GM12878 (cell line): ENCODE data around the gene KIAA2012. TPM values are rescaled to one million over a fixed set of nuclear protein-coding genes. Genes with fewer than 3 reads are reported as not detected.

Source experiments
- ATAC-seq: fragments of 200-7000 bp; cut with Tn5 transposase; 3 replicates; pipeline ENCODE4 v1.9.1; 2020; ENCODE audit warnings: mild to moderate bottlenecking, moderate library complexity
- Bru-seq: library from RNA; stranded (reverse); fragments of 400-500 nt; gene quantifications from one replicate; lab custom pipeline; 2021; lab: Mats Ljungman, UMichigan
- BruChase-seq, 2 experiments: library from RNA; stranded (reverse); fragments of 400-500 nt; gene quantifications; one replicate each; lab custom pipeline; 2021; lab: Mats Ljungman, UMichigan
- BruUV-seq: library from RNA; stranded (reverse); fragments of 400-500 nt; replicated peaks from 2 replicates; lab custom pipeline; 2021; lab: Mats Ljungman, UMichigan
- CTCF ChIA-PET: fragments of 300-600 bp; sonication (Branson Sonifier 250); formaldehyde crosslinking; extraction: SDS; loops from one replicate; lab custom pipeline; 2021; ENCODE audit warnings: inconsistent platforms; lab: Yijun Ruan, JAX
- POLR2A ChIA-PET: fragments of 350-600 bp; formaldehyde crosslinking; extraction: SDS; loops from one replicate; lab custom pipeline; 2021; ENCODE audit warnings: inconsistent platforms; lab: Charles Lee
- RAD21 ChIA-PET: fragments of 300-600 bp; sonication (Branson Sonifier 250); formaldehyde crosslinking; loops from one replicate; lab custom pipeline; 2023; ENCODE audit warnings: antibody characterized with exemption; ENCODE audit not compliant: unreplicated experiment; lab: Charles Lee
- SMC1A ChIA-PET: fragments of 300-600 bp; sonication (Branson Sonifier 250); formaldehyde crosslinking; loops from one replicate; lab custom pipeline; 2023; ENCODE audit not compliant: unreplicated experiment, uncharacterized antibody; lab: Charles Lee
- DNase-seq: peaks from one replicate; pipeline ENCODE4 v3.0.0-alpha.2; 2011; ENCODE audit warnings: low read depth, low spot score
- FAIRE-seq: peaks from 3 replicates; lab custom pipeline; 2011; peaks lifted over from hg19 to GRCh38; lab: Jason Lieb, UNC
- H2AFZ ChIP-seq: 2 replicates; pipeline ENCODE4 v1.6.0; 2011; ENCODE audit warnings: low read depth, low read length, control low read depth; ENCODE audit not compliant: control insufficient read depth
- H3K27ac ChIP-seq: 2 replicates; pipeline ENCODE4 v1.5.1; 2011; ENCODE audit warnings: control low read depth; ENCODE audit not compliant: control insufficient read depth, insufficient read depth
- H3K27me3 ChIP-seq, 2 experiments: replicated peaks in 1 of 2; 2 replicates each; pipeline versions ENCODE4 v1.6.0 to v1.6.1; 2011; ENCODE audit warnings: low read length in 1 of 2; ENCODE audit not compliant: control insufficient read depth in 2 of 2, insufficient read depth in 2 of 2
- H3K36me3 ChIP-seq, 2 experiments: 2 replicates each; pipeline ENCODE4 v1.5.1; 2011; ENCODE audit warnings: low read length in 1 of 2; ENCODE audit not compliant: control insufficient read depth in 2 of 2, insufficient read depth in 2 of 2
- H3K4me1 ChIP-seq: 2 replicates; pipeline ENCODE4 v1.6.1; 2011; ENCODE audit warnings: mild to moderate bottlenecking, low read length, moderate library complexity, mixed read lengths; ENCODE audit not compliant: control insufficient read depth, insufficient read depth
- H3K4me2 ChIP-seq: 2 replicates; pipeline ENCODE4 v1.6.0; 2011; ENCODE audit warnings: control low read depth; ENCODE audit not compliant: control insufficient read depth, insufficient read depth
- H3K4me3 ChIP-seq: fragments of 200-600 bp; sonication (generic); 2 replicates; pipeline ENCODE4 v1.5.1; 2016
- H3K79me2 ChIP-seq: 2 replicates; pipeline ENCODE4 v1.6.0; 2011; ENCODE audit warnings: low read length; ENCODE audit not compliant: control insufficient read depth, insufficient read depth
- H3K9ac ChIP-seq: 2 replicates; pipeline ENCODE4 v1.8.0; 2011; ENCODE audit warnings: low read length, control low read depth, mixed read lengths; ENCODE audit not compliant: control insufficient read depth, insufficient read depth
- H3K9me3 ChIP-seq: replicated peaks from 3 replicates; pipeline ENCODE4 v1.5.1; 2011; ENCODE audit warnings: mild to moderate bottlenecking, low read length; ENCODE audit not compliant: control insufficient read depth, insufficient read depth
- H4K20me1 ChIP-seq: 2 replicates; pipeline ENCODE4 v1.6.0; 2011; ENCODE audit not compliant: control insufficient read depth, insufficient read depth
- BHLHE40 ChIP-seq, 2 experiments: fragments of 450-650 bp in 1 of 2; IDR thresholded peaks; 2 replicates each; pipeline ENCODE4 v1.6.1; 2011 to 2017; ENCODE audit warnings: low read depth in 2 of 2, borderline replicate concordance in 1 of 2, improper control_type of control experiment in 1 of 2, low read length in 1 of 2, mild to moderate bottlenecking in 1 of 2
- BMI1 ChIP-seq: fragments of 450-650 bp; IDR thresholded peaks from 2 replicates; pipeline ENCODE4 v1.6.1; 2016; ENCODE audit warnings: mild to moderate bottlenecking, moderate library complexity, borderline replicate concordance
- CEBPB ChIP-seq, 2 experiments: fragments of 150-350 bp in 1 of 2; IDR thresholded peaks; 2 replicates each; pipeline ENCODE4 v1.6.1; 2012 to 2014; ENCODE audit warnings: low read depth in 2 of 2, low read length in 2 of 2, borderline replicate concordance in 1 of 2, inconsistent platforms in 1 of 2
- SP1 ChIP-seq: IDR thresholded peaks from one replicate; pipeline ENCODE4 v1.6.1; 2011; ENCODE audit warnings: low read depth, low read length
- ZNF384 ChIP-seq: IDR thresholded peaks from 2 replicates; pipeline ENCODE4 v1.6.1; 2012; ENCODE audit warnings: low read depth, mild to moderate bottlenecking, low read length, improper control_type of control experiment, borderline replicate concordance
- WGBS: methylation state at CpG from one replicate; pipeline ENCODE4 v1.1.6; 2016; ENCODE audit warnings: low lambda C conversion rate; ENCODE audit not compliant: insufficient replicate concordance, insufficient coverage; ENCODE audit errors: missing lambda C conversion rate; 5-methylcytosine and 5-hydroxymethylcytosine counted together
- in situ Hi-C: fragments of 300-500 bp; cut with MboI; formaldehyde crosslinking; loops from 9 replicates; pipeline ENCODE4 v1.14.3; 2018; ENCODE audit warnings: mixed read lengths
- intact Hi-C: fragments of 100-400 bp; cut with micrococcal nuclease; formaldehyde crosslinking; loops from one replicate; pipeline ENCODE4 v1.14.2; 2022; ENCODE audit not compliant: unreplicated experiment
- long read RNA-seq, 2 experiments: library from polyadenylated mRNA; unstranded; transcript quantifications; one replicate each; pipeline ENCODE4 v2.0.0, GENCODE V29; 2019 to 2020
- polyA minus RNA-seq, 3 experiments: library from RNA; depleted of rRNA, polyadenylated mRNA; stranded (reverse); fragments of >200 nt; gene quantifications; 2 replicates each; pipeline ENCODE4 v1.2.3, GENCODE V29; 2011
- polyA plus RNA-seq, 11 experiments: library from polyadenylated mRNA; depleted of rRNA in 4 of 11; unstranded in 6 of 11; stranded (reverse) in 5 of 11; fragments of >200 nt; fragmentation: Nextera tagmentation in 4 of 11; fragmentation: Illumina TruSeq in 1 of 11; extraction: Ambion mirVana in 4 of 11; extraction: Trizol in 1 of 11; gene quantifications; 1 replicate in 1 of 11; 2 replicates in 10 of 11; pipeline versions ENCODE4 v1.2.1 to v1.2.3, GENCODE V29; 2011 to 2016; ENCODE audit warnings: inconsistent platforms in 2 of 11, missing spikeins in 2 of 11, low read depth in 1 of 11
- total RNA-seq, 4 experiments: library from RNA; depleted of rRNA in 3 of 4; stranded (reverse); fragments of >200 nt in 3 of 4; fragmentation: Illumina TruSeq in 1 of 4; extraction: Trizol in 1 of 4; gene quantifications; 2 replicates each; pipeline versions ENCODE4 v1.2.1 to v1.2.3, GENCODE V29; 2013 to 2021

The KIAA2012 gene
- not detected in 2 replicates for total RNA-seq (2013; cell fraction: nucleolus; rRNA removed)
- total RNA-seq (2014; rRNA removed) (not detected in 2 replicates), total RNA-seq (2014; rRNA removed; fragmentation: Illumina TruSeq; extraction: Trizol) (not detected in 2 replicates), total RNA-seq (2021) (not detected in 2 replicates), polyA plus RNA-seq (2011; rRNA removed) (0.04 TPM in 1 of 2 replicates, not detected in the other), polyA plus RNA-seq (2014; fragmentation: Illumina TruSeq; extraction: Trizol) (not detected in 2 replicates), polyA plus RNA-seq (2014; fragmentation: Nextera tagmentation; extraction: Ambion mirVana) (not detected), polyA plus RNA-seq (2014; rRNA removed) (not detected in 2 replicates), polyA plus RNA-seq (2016; fragmentation: Nextera tagmentation; extraction: Ambion mirVana) (under 1 TPM in 1 of 2 experiments, not detected in 1; 0.03 TPM), polyA minus RNA-seq (2011; rRNA and poly(A)+ RNA removed) (not detected in 2 replicates), Bru-seq, nascent RNA (percentile 16 among the genes with signal in this experiment), BruChase-seq, experiment 1, labeled RNA remaining after a 6-hour chase (percentile 15 among the genes with signal in this experiment), BruChase-seq, experiment 2, labeled RNA remaining after a 2-hour chase (percentile 11 among the genes with signal in this experiment)
- not detected for polyA plus RNA-seq (2011; ENCODE audit: low read depth)
- polyA plus RNA-seq (2011; cell fraction: cytosol; rRNA removed), result not detected in 2 replicates
- polyA plus RNA-seq (2011; cell fraction: nucleus; rRNA removed), result 0.12 TPM in 1 of 2 replicates, not detected in the other
- polyA plus RNA-seq (2012), result not detected in 2 replicates
- not detected in 2 replicates for polyA minus RNA-seq (2011; cell fraction: cytosol; rRNA and poly(A)+ RNA removed)
- not detected in 2 replicates for polyA minus RNA-seq (2011; cell fraction: nucleus; rRNA and poly(A)+ RNA removed)
- long read RNA-seq, experiment 1, result 0 reads
- long read RNA-seq, experiment 2, result 0 reads

DNA sequence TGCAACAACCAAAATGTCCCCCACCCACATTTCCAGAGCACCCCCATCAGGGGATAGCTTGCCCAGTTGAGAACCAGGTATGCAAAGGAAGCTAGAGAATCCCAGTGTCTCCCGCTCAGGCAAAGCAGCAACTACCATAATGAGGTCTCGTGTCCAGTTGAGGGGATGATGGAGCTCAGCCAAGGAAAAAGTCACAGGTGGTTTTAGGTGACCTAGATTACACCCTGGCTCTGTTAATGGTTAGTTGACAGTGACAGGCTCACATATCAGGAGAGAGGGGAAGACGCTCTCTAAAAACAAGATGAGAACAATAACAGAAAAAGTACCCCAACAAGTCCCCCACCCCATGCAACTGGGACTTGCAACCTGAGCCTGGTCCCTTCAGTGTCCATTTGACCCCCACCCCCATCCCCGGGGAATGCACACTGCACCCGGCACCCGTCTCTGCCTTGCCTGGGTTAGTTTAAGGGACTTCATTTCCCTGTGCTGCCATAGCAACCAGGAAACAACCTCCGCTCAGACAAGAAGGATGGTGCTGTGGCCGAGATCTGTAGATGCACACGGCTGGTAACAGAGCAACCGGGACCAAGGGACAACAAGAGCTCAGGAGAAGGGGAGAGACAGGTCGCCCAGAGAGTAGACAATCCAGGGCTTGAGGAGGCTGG lies at the start of gene KIAA2012:
Gene KIAA2012 (plus strand): TSS at position 519 of the 665 bp plus-strand sequence. CDS start 373 bp downstream, outside the sequence.
- in situ Hi-C loops, result no loop called here

More for the DNA sequence above, at the start of gene KIAA2012:
- Histone ChIP-seq H3K79me2 (no peaks in the 10 kb centered on the region), H2AFZ (no peak within 1 kb of the TSS), H3K9me3 (no peaks in the 10 kb centered on the region), H3K27ac (no peak within 1 kb of the TSS), H3K9ac (no peak within 1 kb of the TSS), H3K36me3 (no peaks in the 10 kb centered on the region), H3K4me2 (no peak within 1 kb of the TSS), H3K27me3 (peaks cover 0 to 2% of the 10 kb centered on the region in 2 experiments; a peak in 1 of 4 replicates)
- no peak for DNase-seq
- ATAC-seq, result peak; percentile 51
- SMC1A ChIA-PET, result no interaction called here
- 53% methylated on average over 11 of the region's 11 CpGs for WGBS
- POLR2A ChIA-PET, result no interaction called here
- RAD21 ChIA-PET, result interaction anchor here (1.4 kb wide), 1 partner anchor 212 kb away, joined by 3 read pairs; no protein-coding TSS in a partner anchor
- FAIRE-seq, result no peak
- CTCF ChIA-PET, result interaction anchor here (0.9 to 1.3 kb wide), 3 partner anchors 10 to 212 kb away, joined by 3 to 4 read pairs (median 3); no protein-coding TSS in a partner anchor
- TF ChIP-seq BHLHE40 (IDR thresholded peaks at IDR 0.05; ENCODE audit: borderline replicate concordance in 1 of 2, low read depth in 2 of 2, low read length in 1 of 2) (0 out of 4 replicates have a peak, but pooled peaks of 1 of the 2 experiments have one; percentile 17), CEBPB (IDR thresholded peaks at IDR 0.05; ENCODE audit: borderline replicate concordance in 1 of 2, low read depth in 2 of 2, low read length in 2 of 2) (no peak), ZNF384 (no peak), BMI1 (peak; percentile 68), SP1 (no peak)
- TF ChIP-seq, all 136 proteins: peak for 2
- intact Hi-C loops, result no loop called here
- H4K20me1 ChIP-seq, result no peaks in the 10 kb centered on the region
- BruUV-seq, result no TSS peak
- 0 out of 2 replicates have a peak, but pooled peaks cover 2% of the 10 kb centered on the region for H3K4me1 ChIP-seq
- H3K4me3 ChIP-seq, result no peak within 1 kb of the TSS
